Activated CD4-positive, alpha-beta T cell treated with anti-CD3 and anti-CD28 coated beads, Interleukin-2, Interleukin-6, amounts not matched to agents 100 ng/mL and 50 ng/mL, durations not matched to agents 16 hours and 8 hours (primary cell): ENCODE data around the gene SLC66A2.
"Not testable (repeated sequence)": the region's sequence is repeated elsewhere in the genome, so short reads cannot be mapped to it uniquely, and the experiment has no call there.

Experiments
- DNase-seq: peaks from one replicate; pipeline ENCODE4 v3.0.0-alpha.2; 2020

The SLC66A2 gene

DNA sequence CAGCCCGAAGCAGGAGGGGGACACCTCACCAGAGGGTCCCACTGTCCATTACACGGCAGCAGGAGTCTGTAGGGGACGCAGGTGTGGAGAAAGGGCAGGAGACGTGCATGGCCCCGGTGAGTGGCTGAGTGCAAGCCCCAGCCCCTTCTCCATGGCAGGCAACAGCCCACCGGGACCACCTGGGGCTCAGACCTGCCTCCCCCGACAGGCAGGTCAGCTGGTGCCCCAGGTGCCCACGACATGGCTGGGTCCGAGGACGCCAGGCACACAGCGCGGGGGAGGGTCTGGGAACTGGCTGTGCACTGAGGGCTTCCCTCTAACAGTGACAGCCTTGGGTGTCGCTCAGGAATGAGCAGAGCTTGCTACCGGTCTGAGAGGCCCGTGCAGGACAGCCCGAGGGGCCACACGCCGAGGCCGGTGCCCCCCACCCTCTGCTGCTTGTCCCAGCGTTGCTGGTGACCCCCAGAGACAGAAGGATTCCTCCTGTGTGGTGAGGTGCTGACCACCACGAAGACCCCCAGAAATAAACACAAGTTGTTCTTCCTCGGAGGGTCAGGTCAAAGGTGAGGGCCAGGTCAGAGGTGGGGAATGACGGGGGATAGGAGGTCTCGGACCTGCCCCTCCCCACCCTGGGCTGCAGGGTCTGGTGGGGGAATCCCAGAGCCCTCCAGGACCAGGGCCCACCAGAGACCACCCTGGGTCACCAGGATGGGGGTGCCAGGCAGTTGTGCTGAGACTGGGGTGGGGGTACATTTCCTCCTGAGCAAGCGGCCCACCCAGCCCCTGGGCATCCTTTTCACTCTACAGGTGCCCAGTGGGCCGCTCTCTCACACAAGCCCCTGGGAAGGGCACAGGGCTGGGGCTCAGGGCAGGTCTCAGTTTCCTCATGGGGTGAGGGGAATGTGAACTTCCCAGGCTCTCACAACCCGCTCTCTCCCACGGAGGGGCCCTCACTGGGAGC lies 50.6 kb downstream of the SLC66A2 start:
- DNase-seq, result no peak

DNA sequence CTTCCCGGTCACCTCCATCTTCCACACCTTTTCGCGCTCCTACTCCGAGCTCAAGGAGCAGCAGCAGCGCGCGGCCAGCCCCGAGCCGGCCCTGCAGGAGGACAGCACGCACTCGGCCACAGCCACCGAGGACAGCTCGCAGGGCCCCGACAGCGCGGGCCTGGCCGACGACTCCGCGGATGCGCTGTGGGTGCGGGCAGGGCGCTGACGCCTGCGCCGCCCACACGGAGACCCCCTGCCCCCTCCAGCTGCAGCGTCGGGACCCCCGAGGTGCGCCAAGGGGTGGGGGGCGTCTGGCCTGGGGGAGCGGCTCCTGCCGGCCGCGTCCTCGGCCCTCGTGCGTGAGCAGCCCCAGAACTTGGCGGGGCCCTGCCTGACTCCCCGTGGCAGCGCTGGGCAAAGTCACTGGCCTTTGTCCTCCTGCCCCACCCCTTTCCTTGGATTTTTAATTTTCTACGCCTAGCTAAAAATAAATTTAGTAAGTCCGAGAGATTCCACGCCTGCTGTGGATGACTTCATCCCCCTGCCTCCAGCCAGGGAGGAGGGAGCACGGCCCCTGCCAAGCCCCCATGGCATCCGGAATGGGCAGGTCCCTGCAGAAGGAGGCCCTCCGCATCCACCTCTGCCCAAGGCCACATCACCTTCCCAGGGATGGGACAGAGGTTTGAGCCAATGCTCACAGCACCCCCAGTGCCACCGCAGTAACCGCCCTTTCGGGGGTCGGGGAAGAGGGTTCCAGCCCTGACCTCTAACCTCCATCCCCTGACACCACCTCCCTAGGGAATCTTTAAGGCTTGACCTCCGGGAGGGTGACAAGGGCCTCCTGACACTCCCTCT lies 51.6 kb downstream of the SLC66A2 start:
- DNase-seq, result no peak

DNA sequence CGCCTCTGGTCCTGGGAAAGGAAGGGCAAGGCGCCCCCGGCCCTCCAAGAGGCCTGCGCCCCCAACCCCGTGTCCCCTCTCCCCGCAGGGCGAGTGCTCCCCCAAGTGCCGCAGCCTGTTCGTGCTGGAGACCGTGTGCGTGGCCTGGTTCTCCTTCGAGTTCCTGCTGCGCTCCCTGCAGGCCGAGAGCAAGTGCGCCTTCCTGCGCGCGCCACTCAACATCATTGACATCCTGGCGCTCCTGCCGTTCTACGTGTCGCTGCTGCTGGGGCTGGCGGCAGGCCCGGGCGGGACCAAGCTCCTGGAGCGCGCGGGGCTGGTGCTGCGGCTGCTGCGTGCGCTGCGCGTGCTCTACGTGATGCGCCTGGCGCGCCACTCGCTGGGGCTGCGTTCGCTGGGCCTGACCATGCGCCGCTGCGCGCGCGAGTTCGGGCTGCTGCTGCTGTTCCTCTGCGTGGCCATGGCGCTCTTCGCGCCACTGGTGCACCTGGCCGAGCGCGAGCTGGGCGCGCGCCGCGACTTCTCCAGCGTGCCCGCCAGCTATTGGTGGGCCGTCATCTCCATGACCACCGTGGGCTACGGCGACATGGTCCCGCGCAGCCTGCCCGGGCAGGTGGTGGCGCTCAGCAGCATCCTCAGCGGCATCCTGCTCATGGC lies 52.4 kb downstream of the SLC66A2 start:
- no peak for DNase-seq

DNA sequence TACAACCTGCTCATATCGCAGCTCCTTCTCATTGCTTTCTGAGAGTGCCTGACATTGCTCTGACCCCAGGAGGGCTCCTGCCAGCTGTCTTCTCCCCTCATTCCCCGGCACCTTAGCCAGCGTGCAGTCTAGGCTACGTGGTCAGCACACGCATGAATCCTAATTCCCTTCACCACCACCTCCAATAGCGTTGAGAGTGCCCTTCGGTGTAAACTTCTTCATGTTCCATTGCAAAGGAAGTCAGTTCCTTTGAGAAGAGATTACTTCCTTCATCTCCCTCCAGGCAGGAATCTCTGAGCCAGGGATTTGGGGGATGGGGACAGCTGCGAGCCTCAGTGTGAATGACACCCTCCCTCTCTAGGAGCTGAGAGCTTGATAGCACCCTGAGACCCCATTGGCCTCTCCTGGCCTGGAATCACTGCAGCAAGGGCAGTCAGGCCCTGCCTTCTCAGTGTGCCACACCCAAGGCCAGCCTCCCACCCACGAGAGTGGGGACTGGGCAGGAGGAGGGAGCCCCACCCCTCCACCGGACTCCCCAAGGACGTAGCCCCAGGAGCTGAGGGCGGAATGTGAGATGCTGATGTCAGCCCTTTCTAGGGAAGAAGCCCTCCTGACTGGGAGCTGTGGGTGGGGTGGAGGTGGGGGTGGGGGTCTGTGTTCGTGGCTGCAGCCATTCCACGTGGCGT lies 53.4 kb downstream of the SLC66A2 start:
- no peak for DNase-seq

DNA sequence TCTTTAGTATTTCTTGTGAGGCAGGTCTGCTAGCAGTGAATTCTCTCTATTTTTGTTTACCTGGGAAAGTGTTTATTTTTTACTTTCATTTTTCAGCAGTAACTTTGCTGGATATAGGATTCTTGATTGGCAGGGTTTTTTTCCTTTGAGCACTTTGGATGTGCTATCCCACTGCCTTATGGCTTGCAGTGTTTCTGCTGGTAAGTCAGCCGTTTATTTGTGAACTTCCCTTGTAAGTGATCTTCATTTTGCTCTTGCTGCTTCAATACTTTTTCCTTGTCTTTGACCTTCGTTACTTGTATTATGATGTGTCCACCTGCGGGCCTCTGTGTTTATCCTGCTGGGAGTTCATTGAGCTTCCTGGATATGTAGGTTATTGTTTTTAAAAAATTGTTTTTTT lies 54.7 kb downstream of the SLC66A2 start:
- no peak for DNase-seq

DNA sequence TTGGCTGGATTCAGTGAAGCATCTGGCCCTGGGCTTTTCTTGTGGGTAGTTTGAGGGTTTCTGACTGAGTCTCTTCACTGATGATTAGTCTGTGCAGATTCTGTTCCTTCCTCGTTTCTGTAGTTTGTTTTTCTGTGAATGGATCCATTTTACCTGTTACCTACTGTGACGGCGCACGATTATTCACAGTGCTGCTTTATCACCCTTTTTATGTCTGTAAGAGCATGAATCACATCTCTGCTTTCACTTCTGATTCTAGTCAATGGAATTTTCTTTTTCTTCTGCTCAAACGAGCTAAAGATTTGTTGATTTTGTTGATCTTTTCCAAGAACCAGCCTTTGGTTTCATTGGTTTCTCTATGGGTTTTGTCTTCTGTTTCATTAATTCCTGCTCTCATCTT lies 60.8 kb downstream of the SLC66A2 start:
- peak; percentile 49 for DNase-seq

DNA sequence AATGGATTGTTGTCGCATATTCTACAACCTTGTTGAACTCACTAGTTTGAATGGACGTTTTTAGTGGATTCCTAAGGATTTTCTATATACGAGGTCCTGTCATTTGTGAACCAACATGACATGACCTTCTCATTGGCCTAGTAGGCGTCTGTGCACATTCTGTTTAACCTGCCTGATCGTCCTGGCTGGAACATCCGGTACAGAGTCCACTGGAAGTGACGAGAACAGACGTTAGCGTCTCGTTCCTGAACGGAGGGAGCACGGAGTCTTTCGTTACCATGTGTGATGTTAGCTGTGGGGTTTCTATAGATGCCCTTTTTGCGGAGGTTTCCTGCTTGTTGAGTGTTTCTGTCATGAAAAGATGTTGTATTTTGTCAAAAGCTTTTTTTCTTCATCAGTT lies 61.9 kb downstream of the SLC66A2 start:
- no peak for DNase-seq

DNA sequence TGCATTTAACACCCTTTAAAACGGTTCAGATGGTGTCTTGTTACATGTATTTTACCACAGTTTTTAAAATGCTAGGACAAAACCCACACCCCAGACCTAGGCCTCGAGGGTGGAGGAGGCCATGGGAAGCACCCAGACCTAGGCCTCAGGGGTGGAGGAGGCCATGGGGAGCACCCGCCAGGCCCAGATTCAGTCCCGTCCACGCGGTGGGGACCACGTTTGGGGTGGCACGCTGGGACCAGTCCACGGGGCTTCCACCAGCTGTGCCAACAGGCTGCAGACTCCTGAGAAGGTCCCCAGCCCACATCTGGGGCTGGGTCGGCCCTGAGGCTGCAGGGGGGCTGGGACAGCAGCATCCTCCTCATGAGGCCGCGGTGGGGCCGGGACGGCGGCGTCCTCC lies 63.4 kb downstream of the SLC66A2 start:
- no peak for DNase-seq

DNA sequence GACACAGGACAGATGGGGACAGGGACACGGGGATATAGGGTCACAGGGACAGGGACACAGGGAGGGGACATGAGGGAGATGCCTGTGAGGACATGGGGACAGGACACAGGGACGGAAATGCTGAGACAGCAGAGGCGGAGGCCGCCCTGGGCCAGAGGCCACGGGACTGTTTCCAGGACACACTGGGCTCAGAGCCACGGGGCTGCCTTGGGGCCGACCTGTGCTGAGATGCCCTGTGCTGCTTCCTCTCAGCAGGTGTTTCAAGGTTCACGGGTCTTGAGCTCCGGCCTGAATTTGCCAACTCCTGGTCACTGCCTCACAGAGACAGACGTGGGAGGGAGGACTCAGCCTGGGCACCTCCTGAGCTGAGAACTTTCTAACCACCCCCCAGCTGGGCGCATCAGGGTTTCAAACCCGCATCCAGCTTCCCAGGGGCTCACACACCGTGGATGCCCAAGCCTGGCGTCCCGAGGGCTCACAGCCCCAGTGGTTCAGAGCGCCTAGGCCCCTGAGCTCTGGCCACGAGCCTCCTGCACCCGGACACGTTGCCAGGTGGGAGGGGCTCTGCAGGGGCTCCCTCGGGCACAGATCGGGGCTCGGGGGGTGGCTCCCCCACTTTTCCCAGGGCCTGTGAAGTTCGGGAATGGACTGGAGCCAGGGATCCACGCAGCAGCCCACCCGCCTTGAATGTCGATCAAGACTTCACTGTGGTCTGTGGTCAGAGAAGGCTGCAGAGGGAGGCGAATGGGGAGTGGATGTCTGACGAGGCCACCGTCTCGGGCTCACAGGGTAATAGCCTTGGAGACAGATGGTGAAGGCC lies 64.1 kb downstream of the SLC66A2 start:
- DNase-seq, result no peak

DNA sequence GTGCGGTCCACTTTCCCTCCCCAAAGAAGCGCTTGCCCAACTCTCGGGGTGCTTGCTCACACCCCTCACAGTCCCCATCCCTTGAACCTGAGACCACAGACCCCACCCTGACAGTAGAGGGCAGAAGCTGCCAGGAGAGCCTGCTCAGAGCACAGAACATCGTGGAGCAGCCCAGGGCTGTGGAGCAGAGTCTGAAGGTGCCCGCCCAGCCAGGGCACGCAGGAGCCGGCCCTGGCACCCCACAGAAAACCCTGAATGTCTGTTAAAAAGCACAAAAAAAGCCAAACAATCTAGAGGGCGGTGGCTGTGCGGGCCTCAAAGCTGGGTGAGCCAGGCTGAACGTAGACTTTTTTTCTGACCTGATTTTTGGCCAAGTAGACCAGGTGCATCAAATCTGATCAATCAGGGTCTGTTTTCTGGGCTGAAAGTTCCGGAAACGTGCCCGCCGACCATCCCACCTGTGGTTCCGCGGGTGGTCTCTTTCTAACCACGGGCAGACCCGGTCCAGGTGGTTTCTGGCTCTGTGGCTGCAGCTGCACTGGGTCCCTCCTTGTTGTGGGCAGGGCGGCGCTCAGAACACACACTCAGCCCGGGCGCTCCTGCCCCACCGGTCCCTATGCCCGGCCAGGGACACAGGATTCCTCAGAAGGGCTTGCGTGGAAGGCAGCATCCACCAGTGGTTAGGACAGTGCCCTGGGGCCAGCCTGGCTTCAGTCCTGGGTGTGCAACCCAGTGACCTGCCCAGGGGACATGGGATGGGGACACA lies 66.3 kb downstream of the SLC66A2 start:
- DNase-seq, result no peak

DNA sequence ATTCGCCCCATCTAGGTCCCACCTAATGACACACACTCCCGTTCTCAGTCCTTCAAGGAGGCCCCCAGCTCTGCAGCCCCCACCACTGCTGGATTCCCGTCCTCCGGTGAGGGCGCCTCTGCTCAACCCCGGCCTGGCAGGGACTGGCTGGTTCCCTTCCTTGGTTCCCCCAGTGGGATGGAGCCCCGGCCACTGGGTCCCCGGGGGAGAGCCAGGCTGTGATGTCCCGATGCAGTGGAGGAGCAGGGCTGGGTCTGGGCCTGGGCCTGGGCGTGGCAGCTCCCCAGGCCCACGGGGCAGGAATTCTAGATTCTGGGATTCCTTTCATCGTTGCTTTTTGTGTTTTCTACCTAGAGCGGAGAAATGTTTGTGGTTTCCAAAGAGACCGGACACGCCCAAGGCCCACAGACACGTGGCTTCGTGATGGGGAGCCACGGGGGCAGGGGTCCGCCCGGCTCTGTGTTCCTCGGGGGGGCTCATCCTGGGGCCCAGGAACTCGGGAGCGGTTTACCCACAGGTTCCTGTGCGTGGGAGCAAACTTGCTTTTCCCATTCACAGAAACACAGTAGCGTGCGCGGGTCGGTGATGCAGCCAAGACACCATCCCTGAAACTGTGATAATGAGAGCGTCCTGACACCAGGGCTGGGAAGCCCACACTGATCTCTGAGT lies 67.0 kb downstream of the SLC66A2 start:
- no peak for DNase-seq

DNA sequence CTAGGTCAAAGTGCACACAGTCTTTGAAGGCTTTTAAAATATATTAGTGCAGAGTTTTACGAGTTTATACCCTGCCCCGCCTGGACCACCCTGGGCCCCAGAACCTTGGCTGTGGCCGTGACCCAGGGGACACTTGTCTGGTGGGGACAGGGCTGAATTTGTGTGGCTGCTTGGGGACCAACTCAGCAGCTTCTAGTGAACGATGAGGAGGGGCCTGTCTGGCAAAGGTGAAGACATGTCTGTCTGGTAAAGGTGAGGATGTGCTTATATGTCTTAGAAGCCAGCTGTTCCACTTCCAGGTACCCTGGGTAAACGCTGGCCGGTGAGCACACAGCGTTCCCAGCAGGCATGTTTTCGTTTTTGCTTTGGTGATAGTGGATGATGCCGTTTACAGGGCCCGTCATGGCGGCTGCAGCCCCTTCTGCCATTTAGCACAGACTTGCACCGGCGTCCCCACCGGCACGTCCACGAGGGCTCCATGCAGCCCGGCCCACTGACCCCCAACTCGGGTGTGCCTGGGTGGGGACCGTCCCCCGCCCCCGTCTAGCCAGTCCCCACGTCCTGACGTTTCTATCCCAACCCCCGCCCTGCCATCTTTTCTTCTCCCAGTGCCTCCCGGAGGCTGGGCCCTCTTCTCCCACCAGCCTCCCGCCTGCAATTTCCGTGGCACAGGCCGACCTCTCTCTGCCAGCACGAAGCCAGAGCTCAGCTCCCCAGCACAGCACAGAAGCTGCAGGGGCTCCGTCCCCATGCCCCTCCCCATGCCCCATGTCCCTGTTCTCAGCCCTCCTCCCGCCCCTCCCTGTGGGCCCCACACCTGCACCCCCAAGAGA lies 67.8 kb downstream of the SLC66A2 start:
- DNase-seq, result no peak

DNA sequence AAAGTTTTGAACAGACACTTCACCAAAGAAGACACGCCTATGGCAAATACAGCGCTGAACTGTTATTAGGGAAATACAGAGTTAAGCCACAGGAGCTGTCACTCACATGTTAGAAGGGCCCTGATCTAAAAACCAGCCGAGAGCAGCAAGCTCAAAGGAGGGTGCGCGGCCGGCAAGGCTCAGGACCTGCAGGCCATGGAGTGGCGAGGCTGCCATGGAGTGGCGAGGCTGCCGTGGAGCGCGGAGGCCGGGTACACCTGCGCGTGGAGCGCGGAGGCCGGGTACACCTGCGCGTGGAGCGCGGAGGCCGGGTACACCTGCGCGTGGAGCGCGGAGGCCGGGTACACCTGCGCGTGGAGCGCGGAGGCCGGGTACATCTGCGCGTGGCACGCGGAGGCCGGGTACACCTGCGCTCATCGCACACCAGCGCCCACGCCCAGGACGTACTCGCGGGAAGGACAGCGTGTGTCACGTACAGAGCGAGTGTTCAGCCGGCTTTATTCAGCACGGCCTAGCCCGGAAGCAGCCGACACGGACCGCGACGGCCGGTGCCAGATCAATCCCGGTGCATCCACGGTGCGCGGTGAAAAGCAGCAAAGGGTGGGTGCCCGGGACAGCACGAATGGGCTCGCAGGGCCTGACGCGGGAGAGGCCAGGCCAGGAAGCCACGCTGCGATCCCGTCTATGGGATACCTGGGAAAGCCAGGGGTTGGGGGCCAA lies 68.8 kb downstream of the SLC66A2 start:
- DNase-seq, result no peak

DNA sequence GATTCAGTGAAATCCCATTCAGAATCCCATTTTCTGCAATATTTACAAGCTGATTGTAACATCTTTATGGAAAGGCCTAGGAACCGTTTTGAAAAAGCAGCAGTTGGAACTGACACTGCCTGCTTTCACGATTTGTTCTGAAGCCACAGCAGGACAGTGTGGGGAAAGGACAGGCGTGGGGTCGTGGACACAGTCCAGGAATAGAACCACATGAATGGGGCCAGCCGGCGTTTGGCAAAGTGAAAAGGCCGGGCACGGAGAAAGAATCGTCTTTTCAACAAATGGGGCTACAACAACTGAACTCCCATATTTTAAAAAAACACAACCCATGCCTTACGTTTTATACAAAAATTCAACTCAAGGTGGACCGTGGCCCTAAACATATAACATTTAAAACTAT lies 69.8 kb downstream of the SLC66A2 start:
- no peak for DNase-seq

DNA sequence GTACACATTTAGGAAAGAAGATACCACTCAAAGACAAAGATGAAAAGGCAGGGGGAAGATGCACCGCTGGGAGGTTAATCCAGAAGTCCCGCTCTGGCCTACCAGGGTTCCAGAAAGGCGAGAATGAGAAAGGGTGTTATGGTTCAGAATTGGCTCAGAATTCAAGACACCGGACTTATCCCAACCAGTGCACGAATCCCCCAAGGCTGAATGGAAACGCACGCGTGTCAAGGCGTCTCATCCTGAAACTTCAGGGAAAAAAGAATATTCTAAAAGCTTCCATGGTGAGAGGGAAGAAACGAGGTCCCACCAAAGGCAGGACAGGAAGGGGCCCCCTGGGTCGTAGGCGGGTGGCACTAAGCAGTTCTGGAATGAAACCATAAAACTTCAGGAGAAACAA lies 71.9 kb downstream of the SLC66A2 start:
- DNase-seq, result no peak

DNA sequence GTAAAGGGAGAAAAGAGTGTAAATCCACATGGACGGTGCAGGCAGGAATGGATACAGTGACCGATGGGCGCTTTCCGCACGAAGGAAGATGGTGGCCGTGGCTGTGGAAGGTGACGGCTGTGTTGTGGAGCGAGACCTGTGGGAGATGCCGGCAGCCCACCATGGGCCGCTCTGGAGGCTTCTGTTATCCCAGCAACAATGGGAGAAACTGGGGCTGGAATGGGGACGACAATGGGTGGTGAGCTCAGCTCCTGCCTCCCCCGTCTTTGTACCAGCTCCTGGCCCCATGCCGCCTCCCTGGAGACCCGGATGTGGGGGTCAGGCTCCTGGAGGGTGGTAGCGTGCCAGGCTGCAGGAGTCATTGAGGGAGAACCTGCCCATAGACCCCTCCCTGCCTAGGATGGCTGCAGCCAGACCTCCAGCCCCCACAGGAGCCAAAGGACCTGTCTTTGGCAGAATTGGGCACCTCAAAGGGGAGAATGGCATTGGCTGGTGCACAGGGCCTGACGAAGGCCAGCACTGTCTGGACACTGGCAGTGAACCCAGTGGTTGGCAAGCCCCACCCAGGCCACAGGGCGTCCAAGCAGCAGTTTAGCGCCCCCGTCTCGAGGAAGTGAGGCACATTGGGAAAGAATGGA lies 72.6 kb downstream of the SLC66A2 start:
- no peak for DNase-seq

DNA sequence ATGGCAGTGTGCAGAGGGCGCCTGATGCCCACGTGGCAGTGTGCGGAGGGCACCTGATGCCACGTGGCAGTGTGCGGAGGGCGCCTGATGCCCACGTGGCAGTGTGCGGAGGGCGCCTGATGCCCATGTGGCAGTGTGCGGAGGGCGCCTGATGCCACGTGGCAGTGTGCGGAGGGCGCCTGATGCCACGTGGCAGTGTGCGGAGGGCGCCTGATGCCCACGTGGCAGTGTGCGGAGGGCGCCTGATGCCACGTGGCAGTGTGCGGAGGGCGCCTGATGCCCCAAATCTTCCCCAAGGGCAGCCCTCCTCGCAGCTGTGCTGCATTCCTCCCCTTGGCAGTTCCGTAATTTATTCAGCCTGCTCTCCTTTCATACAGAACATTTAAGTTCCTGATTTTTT lies 73.2 kb downstream of the SLC66A2 start:
- not testable (repeated sequence) for DNase-seq
